Myometrial cell (primary cell): ENCODE measurements around the gene WARS2. TPM values are rescaled to one million over a fixed set of nuclear protein-coding genes. Genes with fewer than 3 reads are reported as not detected.

Experiments
- total RNA-seq: library from RNA; depleted of rRNA; stranded (reverse); fragments of >200 nt; gene quantifications from 2 replicates; pipeline ENCODE4 v1.2.3, GENCODE V29; 2015

WARS2 gene
- total RNA-seq, result 13.3 and 15.8 TPM in 2 replicates

GRCh38 chr1:119140177-119141019 lies at the start of gene WARS2:
Gene WARS2 (minus strand): TSS chr1:119140653. CDS start chr1:119140644, 9 bp downstream.

GRCh38 chr1:118988186-118989005 lies 152.1 kb downstream of the WARS2 start, which contains the start of gene TBX15:
Gene TBX15 (minus strand): TSS chr1:118988343. CDS start chr1:118987795, 548 bp downstream.

Other genes with a start within 250 kb of the WARS2 start
- not detected in 2 replicates for gene TBX15, start 152.3 kb downstream of the WARS2 start, total RNA-seq
- gene HAO2, start 228.1 kb upstream of the WARS2 start, total RNA-seq, result not detected in 2 replicates